ENCODE results near the gene HMGCR.
A peak's percentile ranks its signal among the peaks of the same experiment; 100 is the strongest.
"Not testable (repeated sequence)": the region's sequence is repeated elsewhere in the genome, so short reads cannot be mapped to it uniquely, and the experiment has no call there.

HMGCR gene

DNA sequence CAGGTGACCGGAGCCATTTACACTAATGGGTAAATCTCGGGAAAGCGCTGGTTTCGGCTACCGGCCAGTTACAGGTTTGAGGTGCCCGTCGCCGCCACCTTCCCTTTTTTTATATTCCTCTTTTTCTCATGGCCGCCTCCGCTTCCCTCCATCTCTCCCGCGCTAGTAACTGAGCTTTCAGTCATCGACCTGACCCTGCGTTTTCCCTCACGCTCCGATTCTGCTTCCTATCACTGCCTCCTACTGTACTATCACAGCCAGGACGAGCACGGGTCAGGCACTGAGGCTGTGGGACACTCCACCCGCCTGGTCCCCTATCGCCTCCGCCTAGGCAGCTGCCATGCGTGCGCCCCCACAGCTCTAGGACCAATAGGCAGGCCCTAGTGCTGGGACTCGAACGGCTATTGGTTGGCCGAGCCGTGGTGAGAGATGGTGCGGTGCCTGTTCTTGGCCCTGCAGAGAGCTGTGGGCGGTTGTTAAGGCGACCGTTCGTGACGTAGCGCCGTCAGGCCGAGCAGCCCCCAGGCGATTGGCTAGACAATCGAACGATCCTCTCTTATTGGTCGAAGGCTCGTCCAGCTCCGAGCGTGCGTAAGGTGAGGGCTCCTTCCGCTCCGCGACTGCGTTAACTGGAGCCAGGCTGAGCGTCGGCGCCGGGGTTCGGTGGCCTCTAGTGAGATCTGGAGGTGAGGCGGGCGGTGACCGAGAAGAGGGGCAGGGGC, at the start of gene HMGCR:
TSS of gene HMGCR (plus strand) at position 606 of the 722 bp plus-strand sequence. CDS start 5,386 bp downstream, outside the sequence.
- TF ChIP-seq JUND (IDR thresholded peaks at IDR 0.05; ENCODE audit: low read depth), result no peak
- DNase-seq (ENCODE audit: low read depth in 1 of 2, low spot score in 1 of 2), result peak; percentile 77 to 99
- in situ Hi-C loops (cut with HindIII; ENCODE audit: low pct_unique_long_range_greater_than_20kb, low sequenced_read_pairs), result no loop called here

- in situ Hi-C loops (cut with HindIII; ENCODE audit: low pct_unique_long_range_greater_than_20kb, low sequenced_read_pairs); DNase-seq (ENCODE audit: low read depth in 1 of 2, low spot score in 1 of 2): not testable (repeated sequence)
These were observed 45.2 kb upstream of the HMGCR start for GRCh38 chr5:75291844-75292243.

- no peak for TF ChIP-seq JUND (IDR thresholded peaks at IDR 0.05; ENCODE audit: low read depth)
- in situ Hi-C loops (cut with HindIII; ENCODE audit: low pct_unique_long_range_greater_than_20kb, low sequenced_read_pairs), result no loop called here
These were observed 36.9 kb upstream of the HMGCR start for GRCh38 chr5:75300084-75300483.

GRCh38 chr5:75303419-75303818, 33.6 kb upstream of the HMGCR start:
- no peak for DNase-seq (ENCODE audit: low read depth in 1 of 2, low spot score in 1 of 2)
- TF ChIP-seq JUND (IDR thresholded peaks at IDR 0.05; ENCODE audit: low read depth), result no peak
- in situ Hi-C loops (cut with HindIII; ENCODE audit: low pct_unique_long_range_greater_than_20kb, low sequenced_read_pairs), result no loop called here

More at GRCh38 chr5:75300084-75300483, 36.9 kb upstream of the HMGCR start:
- DNase-seq (ENCODE audit: low read depth in 1 of 2, low spot score in 1 of 2), result no peak

- DNase-seq (ENCODE audit: low read depth in 1 of 2, low spot score in 1 of 2); in situ Hi-C loops (cut with HindIII; ENCODE audit: low pct_unique_long_range_greater_than_20kb, low sequenced_read_pairs): not testable (repeated sequence)
These were observed 32.5 kb upstream of the HMGCR start for GRCh38 chr5:75304486-75304885.

DNA sequence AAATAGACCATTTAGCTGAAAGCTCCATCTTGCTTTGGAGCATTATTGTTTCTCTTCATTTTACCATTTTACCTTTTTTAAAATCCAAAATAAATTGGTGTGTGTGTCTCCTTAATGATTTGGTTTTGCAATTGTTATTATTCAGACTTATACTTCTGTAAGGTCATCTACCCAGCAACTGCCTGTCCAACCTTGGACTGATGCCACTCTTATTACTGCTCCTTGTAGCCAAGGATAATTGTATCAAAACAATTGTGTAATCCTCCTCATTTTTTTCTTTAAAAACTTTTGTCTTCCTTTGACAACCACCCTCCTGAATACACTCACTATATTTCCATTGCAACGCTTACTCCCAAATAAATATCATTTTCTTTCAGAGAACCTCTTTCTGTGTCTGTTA, 30.3 kb upstream of the HMGCR start:
- no peak for DNase-seq (ENCODE audit: low read depth in 1 of 2, low spot score in 1 of 2)
- no peak for TF ChIP-seq JUND (IDR thresholded peaks at IDR 0.05; ENCODE audit: low read depth)
- in situ Hi-C loops (cut with HindIII; ENCODE audit: low pct_unique_long_range_greater_than_20kb, low sequenced_read_pairs), result no loop called here

GRCh38 chr5:75310212-75310611, 26.8 kb upstream of the HMGCR start:
- no peak for DNase-seq (ENCODE audit: low read depth in 1 of 2, low spot score in 1 of 2)
- in situ Hi-C loops (cut with HindIII; ENCODE audit: low pct_unique_long_range_greater_than_20kb, low sequenced_read_pairs), result no loop called here
- no peak for TF ChIP-seq JUND (IDR thresholded peaks at IDR 0.05; ENCODE audit: low read depth)

- in situ Hi-C loops (cut with HindIII; ENCODE audit: low pct_unique_long_range_greater_than_20kb, low sequenced_read_pairs); DNase-seq (ENCODE audit: low read depth in 1 of 2, low spot score in 1 of 2): not testable (repeated sequence)
These were observed 17.9 kb upstream of the HMGCR start for GRCh38 chr5:75319148-75319547.

DNA sequence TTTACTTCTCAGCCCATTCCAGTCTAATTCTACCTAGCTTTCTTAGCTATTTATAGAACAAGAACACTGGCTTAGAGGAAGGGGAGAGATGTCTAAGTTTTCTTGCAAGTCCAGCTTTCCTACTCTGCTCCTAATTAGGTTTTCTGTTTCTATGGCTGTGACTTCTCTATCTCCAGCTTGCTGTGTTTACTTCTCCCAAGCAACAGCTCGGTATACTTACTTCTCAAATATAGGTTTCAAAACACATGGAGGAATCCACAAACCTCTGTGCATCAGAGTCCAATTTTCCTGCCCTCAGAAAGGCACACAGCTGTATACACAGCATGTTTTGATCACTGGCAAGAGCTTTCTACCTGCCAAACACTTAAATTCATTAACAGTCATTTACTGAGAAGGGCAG, 17.4 kb upstream of the HMGCR start:
- in situ Hi-C loops (cut with HindIII; ENCODE audit: low pct_unique_long_range_greater_than_20kb, low sequenced_read_pairs), result no loop called here
- DNase-seq (ENCODE audit: low read depth in 1 of 2, low spot score in 1 of 2), result no peak
- no peak for TF ChIP-seq JUND (IDR thresholded peaks at IDR 0.05; ENCODE audit: low read depth)

- DNase-seq (ENCODE audit: low read depth in 1 of 2, low spot score in 1 of 2), result no peak
- no peak for TF ChIP-seq JUND (IDR thresholded peaks at IDR 0.05; ENCODE audit: low read depth)
- in situ Hi-C loops (cut with HindIII; ENCODE audit: low pct_unique_long_range_greater_than_20kb, low sequenced_read_pairs), result no loop called here
These were observed 16.6 kb upstream of the HMGCR start for GRCh38 chr5:75320371-75320770.

- no peak for TF ChIP-seq JUND (IDR thresholded peaks at IDR 0.05; ENCODE audit: low read depth)
- in situ Hi-C loops (cut with HindIII; ENCODE audit: low pct_unique_long_range_greater_than_20kb, low sequenced_read_pairs), result no loop called here
- no peak for DNase-seq (ENCODE audit: low read depth in 1 of 2, low spot score in 1 of 2)
These were observed 15.0 kb upstream of the HMGCR start for GRCh38 chr5:75322066-75322465.

GRCh38 chr5:75324791-75325190, 12.2 kb upstream of the HMGCR start:
- in situ Hi-C loops (cut with HindIII; ENCODE audit: low pct_unique_long_range_greater_than_20kb, low sequenced_read_pairs), result no loop called here
- no peak for TF ChIP-seq JUND (IDR thresholded peaks at IDR 0.05; ENCODE audit: low read depth)
- DNase-seq (ENCODE audit: low read depth in 1 of 2, low spot score in 1 of 2), result no peak

- no peak for DNase-seq (ENCODE audit: low read depth in 1 of 2, low spot score in 1 of 2)
- in situ Hi-C loops (cut with HindIII; ENCODE audit: low pct_unique_long_range_greater_than_20kb, low sequenced_read_pairs), result no loop called here
- TF ChIP-seq JUND (IDR thresholded peaks at IDR 0.05; ENCODE audit: low read depth), result no peak
These were observed 11.8 kb upstream of the HMGCR start for GRCh38 chr5:75325242-75325641.

- no peak for DNase-seq (ENCODE audit: low read depth in 1 of 2, low spot score in 1 of 2)
- in situ Hi-C loops (cut with HindIII; ENCODE audit: low pct_unique_long_range_greater_than_20kb, low sequenced_read_pairs), result no loop called here
- no peak for TF ChIP-seq JUND (IDR thresholded peaks at IDR 0.05; ENCODE audit: low read depth)
These were observed 6.6 kb upstream of the HMGCR start for GRCh38 chr5:75330404-75330803.
